ENCODE results near the gene PIGK.
"Not testable (repeated sequence)": the region's sequence is repeated elsewhere in the genome, so short reads cannot be mapped to it uniquely, and the experiment has no call there.

Gene PIGK

GRCh38 chr1:77170687-77171086 is 48.5 kb downstream of the PIGK start:
- Histone ChIP-seq H3K4me3 (no peak overlapping the region), H3K27ac (no peak overlapping the region)
- DNase-seq (ENCODE audit: low spot score) = no peak
- no peak for TF ChIP-seq CTCF (IDR thresholded peaks at IDR 0.05)

DNA sequence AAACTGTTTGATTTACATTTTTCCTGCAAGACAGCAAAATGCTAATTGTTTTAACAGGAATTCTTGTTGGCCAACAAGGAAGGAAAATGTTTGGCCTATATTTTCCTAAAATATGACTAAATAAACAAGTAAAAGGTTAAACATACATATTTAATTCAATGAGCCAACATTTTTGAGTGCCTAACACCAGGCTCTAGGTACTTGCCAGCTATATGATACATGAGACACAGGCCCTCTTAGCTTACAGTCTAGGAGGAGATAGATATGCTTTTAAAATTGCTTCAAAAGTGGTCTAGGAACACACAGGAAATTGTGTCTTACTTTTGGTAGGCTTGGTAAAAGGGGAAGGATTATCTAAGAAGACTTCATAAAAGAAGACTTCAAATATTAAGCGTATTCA is 50.9 kb downstream of the PIGK start:
- Histone ChIP-seq H3K4me3 (no peak overlapping the region), H3K27ac (no peak overlapping the region)
- no peak for DNase-seq (ENCODE audit: low spot score)
- TF ChIP-seq CTCF (IDR thresholded peaks at IDR 0.05) = no peak

DNA sequence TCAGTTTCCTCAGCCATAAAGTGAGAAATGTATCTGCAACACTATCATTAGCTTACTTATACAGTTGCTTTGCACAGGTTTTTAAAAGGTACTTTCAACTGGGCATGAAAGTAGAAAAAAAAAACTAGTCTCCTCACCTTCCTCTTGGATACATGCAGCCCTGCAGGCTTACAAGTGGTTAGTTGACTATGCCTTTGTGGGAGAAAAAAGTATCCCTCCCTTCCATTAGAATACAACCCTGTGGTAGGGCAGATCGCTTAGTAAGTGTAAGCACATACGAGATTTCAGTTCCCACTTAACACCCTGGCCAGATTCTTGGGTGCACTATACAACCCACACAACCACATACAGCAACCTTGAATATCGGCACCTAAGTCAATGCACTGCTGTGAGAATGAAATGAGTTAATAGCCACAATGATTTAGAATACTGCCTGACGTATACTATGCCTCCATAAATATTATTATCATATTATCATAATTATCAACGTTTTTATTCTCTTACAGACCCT is 54.7 kb downstream of the PIGK start:
- no peak for DNase-seq (ENCODE audit: low spot score)
- Histone ChIP-seq H3K27ac (no peak overlapping the region), H3K4me3 (no peak overlapping the region)
- TF ChIP-seq CTCF (IDR thresholded peaks at IDR 0.05) = no peak

DNA sequence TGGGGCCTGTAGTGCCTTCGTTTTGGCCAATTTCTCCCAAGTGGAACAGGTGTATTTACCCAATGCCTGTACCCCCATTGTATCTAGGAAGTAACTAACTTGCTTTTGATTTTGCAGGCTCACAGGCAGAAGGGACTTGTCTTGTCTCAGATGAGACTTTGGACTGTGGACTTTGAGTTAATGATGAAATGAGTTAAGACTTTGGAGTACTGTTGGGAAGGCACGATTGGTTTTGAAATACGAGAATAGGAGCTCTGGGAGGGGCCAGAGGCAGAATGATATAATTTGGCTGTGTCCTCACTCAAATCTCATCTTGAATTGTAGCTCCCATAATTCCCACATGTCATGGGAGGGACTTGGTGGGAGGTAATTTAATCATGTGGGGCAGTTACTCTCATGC is 59.5 kb downstream of the PIGK start:
- not testable (repeated sequence) for DNase-seq (ENCODE audit: low spot score); H3K27ac ChIP-seq; H3K4me3 ChIP-seq

DNA sequence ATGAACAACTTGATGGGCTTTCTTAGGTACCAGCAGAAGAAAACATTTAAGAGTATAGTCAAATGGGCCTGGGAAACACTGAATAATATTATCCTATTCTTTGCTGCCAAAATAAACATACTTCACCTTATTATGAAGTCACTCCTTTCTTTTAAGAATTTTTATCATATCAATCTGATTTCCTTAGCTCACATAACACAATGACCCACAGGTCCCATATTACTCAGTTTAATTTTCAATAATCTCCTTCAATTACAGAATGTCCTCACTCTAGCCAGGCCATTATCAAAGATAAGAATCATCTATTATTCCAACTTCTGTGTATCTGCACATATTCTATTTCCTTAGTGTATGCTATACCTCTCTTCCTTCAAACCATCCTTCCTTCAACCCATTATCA is 63.0 kb downstream of the PIGK start:
- DNase-seq (ENCODE audit: low spot score) = no peak
- TF ChIP-seq CTCF (IDR thresholded peaks at IDR 0.05) = no peak
- Histone ChIP-seq H3K4me3 (no peak overlapping the region), H3K27ac (no peak overlapping the region)

DNA sequence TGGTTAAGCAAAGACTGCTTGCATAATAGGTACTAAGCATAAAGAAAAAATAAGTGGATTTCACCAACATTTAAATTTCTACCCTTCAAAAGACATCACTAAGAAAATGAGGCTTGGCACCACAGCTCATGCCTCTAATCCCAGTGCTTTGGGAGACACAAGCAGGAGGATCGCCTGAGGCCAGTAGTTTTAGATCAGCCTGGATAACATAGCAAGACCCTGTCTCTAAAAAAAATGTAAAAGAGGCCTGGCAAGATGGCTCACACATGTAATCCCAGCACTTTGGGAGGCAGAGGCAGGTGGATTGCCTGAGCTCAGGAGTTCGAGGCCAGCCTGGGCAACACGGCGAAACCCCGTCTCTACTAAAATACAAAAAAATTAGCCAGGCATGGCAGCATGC is 73.0 kb downstream of the PIGK start:
- no peak for DNase-seq (ENCODE audit: low spot score)
- no peak overlapping the region for H3K4me3 ChIP-seq
- H3K27ac ChIP-seq = no peak overlapping the region
- TF ChIP-seq CTCF (IDR thresholded peaks at IDR 0.05) = no peak

DNA sequence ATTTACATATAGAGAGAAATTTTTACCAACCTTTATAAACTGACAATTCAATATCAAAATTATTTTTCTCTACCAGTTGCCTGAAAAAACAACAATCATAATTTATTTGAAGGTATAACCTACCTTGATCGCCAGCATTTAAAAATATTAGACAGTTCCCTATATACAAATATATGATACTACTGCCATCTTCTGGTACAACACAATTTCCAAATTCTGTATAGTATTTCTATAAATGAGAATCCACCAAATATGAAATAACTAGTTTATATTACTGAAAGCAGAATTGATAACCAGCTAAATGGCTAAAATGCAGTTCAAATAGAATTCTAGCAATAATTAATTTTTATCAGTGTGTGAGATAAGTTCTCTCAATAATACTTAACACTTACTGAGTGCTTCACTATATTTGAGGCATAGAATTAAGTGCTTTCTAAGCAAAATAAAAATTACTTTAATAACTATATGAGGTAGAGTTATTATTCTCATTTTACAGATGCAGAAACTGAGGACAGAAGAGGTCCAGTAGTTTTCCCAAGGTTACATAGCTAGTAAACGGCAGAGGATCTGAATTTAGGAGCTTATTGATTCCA is 75.6 kb downstream of the PIGK start:
- H3K27ac ChIP-seq = no peak overlapping the region
- no peak for DNase-seq (ENCODE audit: low spot score)
- H3K4me3 ChIP-seq = no peak overlapping the region
- no peak for TF ChIP-seq CTCF (IDR thresholded peaks at IDR 0.05)

Data from coronary artery (tissue), 2 donors.